Glomerular visceral epithelial cell (primary cell): ENCODE data around the gene GSTT4.
"Not testable (repeated sequence)": the region's sequence is repeated elsewhere in the genome, so short reads cannot be mapped to it uniquely, and the experiment has no call there.

Experiments used
- DNase-seq: peaks from one replicate; pipeline ENCODE4 v3.0.0-alpha.2; 2016; ENCODE audit errors: extremely low spot score

The GSTT4 gene

DNA sequence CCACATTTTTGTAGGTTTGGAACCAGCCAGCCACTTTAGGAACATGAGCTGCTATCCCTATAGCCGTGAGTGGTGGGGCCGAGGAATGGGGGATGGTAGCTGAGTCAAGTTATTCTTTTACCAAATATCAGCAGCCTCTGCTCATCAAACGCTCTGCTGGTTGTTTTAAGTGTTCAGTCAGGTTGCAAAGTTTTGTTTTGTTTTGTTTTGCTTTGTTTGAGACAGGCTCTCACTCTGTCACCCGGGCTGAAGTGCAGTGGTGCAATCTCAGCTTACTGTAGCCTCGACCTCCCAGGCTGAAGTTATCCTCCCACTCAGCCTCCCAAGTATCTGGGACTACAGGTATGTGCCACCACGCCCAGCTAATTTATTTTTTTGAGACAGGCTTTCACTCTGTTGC is 20.2 kb upstream of the GSTT4 start:
- DNase-seq = no peak

DNA sequence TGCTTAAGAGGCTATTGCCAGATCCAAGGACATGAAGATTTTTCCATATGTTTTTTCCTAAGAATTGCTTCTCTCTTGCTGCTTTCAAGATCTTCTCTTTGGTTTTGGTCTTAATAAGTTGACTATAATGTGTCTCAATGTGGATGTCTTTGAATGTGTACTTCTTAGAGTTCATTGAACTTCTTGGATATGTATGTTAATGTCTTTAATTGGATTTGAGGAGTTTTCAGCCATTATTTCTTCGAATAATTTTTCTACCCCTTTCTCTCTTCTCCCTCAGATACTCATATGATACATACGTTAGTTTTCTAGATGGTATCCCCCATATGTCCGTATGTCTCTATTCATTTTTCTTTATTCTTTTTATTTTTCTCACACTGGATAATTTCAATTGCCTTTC is 19.1 kb upstream of the GSTT4 start:
- no peak for DNase-seq

DNA sequence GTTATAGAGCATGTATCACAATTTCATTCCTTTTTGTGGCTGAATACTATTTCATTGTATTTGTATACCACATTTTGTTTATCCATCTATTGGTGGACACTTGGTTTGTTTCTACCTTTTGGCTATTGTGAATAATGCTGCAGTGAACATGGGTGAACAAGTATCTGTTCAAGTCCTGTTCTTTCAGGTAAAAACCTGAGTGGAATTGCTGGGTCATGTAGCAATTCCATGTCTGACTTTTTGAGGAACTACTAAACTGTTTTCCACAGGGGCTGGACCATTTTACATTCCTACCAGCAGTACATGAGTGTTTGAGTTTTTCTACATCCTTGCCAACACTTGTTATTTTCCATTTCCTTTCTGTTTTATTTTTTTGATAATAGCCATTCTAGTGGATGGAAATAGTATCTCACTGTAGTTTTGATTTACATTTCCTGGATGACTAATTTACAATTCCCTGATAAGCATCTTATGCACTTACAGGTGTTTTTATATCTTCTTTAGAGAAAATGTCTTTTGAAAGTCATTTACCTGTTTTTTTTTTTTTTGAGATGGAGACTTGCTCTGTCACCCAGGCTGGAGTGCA is 18.0 kb upstream of the GSTT4 start:
- no peak for DNase-seq

DNA sequence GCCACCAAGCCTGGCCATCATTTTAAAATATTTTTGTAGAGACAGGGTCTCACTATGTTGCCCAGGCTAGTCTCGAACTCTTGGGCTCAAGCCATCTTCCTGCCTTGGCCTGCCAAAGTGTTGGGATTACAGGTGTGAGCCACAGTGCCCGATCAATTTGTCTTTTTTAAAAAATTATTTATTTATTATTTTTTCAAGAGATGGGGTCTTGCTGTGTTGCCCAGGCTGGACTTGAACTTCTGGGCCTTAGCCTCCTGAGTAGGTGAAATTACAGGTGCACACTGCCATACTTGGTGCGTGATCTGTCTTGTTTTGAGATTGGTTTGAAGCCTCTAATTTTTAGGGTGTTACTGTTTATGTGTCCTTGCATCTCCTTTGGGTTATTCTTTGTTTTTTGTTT is 16.1 kb upstream of the GSTT4 start:
- DNase-seq = no peak

DNA sequence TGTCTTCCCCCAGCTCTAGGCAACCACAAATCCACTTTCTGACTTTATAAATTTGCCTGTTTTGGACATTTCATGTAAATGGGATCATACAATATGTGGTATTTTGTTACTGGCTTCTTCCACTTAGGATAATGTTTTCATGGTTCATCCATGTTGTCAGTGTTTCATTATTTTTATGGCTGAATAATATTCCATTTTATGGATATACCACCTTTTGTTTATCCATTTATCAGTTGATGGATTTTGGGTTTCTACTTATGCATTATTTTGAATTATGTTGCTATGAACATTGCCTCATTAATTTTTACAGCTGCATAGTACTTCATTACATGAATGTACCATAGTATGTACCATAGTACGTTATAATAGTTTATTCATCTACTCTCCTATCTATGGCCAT is 10.9 kb upstream of the GSTT4 start:
- no peak for DNase-seq

DNA sequence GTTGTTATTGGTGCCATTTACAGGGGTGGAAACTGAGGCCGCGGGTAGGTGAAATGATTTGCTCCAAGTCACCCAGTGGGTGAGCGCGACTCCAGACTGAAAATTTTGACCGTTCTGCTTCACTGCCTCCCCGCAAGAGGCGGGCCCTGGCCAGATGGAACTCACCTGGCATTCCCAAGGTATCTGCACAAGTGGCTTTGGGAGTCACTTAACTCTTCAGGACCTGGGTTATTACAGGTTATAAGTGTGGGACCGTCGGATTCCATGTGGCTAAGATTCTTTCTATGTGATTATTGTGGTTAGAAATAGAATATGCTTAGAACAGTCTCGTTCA is 6.4 kb upstream of the GSTT4 start:
- no peak for DNase-seq

DNA sequence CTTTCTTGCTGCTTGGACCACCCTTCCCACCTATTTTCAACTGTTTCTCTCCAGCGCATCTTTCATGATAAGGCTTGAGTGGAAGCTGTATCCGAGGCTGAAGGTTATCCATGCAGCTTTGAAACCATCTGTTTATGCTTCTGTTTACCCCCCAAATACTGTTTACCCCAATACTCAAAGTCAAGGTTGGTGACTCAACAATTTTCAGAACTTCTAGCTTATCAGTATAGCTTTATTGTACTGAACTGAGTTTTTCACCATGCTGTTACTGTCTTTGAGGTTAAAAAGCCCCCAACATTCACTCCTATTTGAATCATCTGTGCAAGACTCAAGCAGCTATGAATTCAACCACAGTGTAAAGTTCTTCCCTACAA is 4.8 kb upstream of the GSTT4 start:
- no peak for DNase-seq

DNA sequence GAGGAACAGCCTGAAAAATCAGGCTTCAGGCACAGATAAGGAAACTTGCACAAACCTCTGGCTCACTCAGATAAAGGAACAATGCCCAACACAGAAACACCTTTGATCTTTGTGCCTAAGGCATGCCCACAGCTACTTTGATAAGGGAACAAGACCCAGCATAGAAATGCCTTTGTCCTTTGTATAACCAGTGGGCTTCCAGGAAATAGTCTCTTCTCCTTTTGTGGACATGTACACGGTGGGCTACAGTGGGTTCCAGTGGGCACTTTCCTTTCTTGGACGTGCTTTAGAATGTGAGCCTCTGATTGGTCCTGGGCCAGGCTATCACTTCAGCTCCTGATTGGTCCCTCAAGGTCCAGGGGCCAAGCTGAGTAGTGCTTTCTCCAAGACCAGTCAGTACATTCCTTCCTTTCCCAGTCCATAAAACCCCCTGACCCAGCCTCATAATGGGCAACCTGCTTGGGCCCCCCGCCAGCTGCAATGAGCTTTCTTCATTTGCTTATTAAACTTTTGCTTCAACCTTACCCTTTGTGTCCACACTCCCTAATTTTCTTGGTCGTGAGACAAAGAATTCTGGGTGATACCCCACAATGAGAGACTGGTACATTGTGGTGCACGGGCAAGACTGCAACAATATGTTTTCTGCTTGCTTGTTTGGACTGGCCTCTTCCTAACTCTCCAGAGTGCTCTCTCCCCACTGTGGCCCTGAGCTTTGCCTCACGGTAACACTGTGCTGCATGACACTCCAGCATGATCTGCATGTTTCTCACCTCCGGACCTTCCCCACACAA is 4.2 kb upstream of the GSTT4 start:
- no peak for DNase-seq

DNA sequence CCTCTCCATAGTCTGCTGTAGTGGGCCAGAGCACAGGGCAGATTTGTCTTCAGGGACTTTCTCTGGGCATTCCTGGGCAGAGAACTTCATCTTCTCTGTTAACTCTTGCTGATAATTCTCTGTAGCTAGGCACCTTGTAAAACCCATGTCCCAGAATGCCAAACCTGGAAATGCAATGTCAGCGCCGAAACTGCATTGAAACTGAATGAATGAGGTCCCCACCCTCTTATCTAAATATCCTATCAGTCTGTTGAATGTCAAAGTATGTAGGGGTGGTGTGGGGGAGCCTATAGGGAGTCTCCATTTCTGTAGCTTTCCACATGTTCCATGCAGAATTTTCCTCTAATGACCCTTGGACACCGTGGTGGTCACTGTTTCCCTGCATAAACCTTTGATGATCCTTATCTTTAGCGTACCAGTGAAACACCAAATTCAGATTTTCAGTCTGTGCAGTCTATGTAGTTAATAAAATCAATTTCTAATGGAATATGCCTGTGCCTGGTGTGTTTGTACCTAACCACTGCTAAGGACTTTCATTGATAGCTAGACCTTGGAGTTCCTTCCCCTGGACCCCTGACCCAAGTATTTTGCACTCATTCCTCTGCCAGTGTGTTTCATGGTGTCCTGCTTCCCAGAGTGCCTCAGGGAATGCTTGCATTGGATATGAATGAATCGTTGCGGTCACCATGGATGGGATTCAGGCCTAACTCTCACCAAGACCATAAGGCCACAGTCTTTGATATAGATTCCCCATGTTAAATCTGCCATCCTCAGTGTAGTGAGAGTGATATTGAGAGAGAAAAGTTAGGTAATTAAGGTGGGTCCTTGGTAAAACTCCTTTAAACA is 3.4 kb upstream of the GSTT4 start:
- no peak for DNase-seq

DNA sequence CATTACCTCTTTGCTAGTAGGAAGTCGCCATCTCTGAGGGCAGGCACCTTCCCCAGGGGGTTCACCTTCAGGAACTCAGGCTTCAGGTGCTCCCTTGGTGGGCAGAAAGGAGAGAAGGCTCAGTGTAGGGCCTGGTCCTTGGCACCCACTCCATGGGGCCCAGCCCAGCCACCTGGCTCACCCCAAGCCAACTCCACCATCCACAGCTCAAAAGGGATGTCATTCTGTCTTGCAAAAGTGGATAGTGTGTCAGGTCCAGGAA is 2.7 kb upstream of the GSTT4 start:
- DNase-seq = no peak

DNA sequence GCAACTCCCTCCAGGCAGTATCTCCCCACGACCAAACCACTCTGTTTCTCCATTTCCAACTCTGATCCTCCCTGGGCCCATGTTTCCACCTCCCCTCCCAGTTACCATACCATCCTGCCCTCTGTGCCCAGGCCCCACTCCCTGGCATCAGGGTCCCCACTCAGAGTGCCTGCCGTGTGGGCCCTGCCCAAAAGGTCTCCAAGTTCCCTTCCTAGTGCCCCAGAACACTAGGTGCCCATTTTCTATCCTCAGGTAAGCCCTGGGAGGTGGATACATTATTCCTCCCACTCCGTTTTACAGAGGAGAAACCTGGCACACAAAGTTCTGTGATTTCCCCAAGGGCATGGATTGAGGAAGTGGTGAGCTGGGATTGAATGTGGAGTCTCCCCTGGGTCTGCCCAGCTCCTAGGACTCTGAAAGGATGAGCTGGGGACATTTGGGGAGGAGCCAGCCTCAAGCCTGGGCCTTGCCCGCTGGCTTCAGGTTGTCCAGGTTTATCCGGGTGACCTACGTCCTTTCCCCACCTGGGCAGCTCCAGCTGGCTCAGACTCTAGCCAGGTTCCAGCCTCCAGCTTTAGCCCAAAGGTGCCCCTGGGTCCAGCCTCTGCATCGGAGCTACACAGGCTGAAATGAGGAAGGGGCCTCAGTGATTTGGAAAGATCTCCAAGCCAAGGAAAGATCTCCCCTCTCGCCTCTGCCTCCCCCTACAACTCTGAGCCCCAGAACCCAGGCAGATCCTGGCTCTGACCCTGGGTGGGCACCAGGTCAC is 2.2 kb upstream of the GSTT4 start:
- DNase-seq = no peak

DNA sequence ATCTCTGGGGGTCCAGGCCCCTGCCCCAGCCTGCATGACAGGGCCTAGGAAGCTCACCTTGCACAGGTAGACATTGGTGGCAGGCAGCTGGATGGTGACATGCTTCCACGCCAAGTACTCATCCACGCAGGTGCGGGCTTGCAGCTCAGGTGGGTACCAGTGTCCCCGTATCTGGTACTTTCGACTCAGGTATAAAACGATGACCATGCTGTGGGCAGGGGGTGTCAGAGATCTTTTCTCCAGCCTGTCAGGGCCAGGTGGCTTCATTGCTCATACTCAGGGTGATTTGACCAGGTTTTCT is 1.6 kb upstream of the GSTT4 start:
- DNase-seq = no peak

DNA sequence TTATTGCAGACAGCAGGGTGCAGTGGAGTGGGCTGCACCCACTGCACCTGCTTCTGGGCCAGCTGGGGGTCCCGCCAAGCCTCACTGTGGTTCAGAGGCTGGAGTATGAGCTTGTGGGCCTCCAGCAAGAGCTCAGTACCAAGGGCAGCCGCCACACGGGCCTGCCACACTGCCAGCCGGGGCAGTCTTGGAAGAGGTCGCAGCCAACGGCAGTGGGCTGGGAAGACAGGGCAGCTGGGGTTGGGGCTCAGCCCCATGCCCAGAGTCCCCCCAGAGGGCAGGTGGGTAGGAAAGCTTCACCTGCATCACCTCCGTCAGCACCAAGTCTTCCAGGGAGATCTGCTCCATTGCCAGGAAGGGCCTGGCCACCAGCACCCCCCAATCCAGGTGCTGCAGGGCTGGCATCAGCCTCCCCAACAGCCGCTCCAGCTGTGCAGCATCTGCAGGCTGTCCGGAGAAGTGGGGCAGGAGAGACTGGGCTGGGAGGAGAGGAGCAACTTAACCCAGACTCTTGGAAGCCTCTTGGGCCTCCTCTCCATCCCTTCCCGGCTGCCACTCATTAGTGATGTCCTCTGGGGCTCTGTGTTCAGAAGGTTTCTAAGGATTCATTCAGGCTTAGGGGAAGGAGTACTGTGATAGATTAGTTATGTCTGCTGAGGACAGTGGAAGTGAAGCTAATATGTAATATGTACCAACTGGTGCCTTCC is 1.1 kb upstream of the GSTT4 start:
- DNase-seq = no peak

DNA sequence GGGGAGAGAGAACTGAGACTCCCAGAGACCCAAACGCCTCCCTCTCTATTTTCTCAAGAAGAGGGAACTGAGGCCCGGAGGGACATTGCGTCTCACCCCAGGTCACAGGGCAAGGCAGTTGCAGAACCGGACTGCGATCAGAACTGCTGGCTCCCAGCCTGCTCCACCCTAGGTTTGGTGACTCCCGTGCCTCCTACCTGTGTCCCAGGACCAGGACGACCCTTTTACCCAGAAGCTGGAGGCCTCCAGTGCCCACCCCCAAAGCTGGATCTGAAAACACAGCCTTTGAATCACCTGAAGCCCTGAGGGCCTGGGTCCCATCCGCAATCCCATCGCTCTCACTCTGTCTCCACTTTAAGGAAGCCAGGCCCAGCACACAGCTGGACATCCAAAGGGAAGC is 1.4 kb downstream of the GSTT4 start:
- DNase-seq = no peak

DNA sequence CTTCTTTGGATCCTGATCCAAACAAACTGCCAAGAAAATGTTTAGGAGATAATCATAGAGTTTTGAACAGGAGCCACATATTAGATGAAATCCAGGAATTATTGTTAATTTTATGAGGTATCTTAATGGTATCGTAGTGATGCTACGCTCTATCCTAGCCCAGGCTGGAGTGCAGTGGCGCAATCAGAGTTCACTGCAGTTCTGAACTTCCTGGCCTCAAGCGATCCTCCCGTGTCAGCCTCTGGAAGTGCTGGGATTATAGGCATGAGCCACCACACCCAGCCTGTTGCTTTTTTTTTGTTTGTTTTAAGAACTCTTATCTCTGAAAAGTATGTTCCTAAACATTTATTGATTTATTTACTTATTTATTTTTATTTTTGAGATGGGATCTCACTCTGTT is 2.4 kb downstream of the GSTT4 start:
- no peak for DNase-seq

DNA sequence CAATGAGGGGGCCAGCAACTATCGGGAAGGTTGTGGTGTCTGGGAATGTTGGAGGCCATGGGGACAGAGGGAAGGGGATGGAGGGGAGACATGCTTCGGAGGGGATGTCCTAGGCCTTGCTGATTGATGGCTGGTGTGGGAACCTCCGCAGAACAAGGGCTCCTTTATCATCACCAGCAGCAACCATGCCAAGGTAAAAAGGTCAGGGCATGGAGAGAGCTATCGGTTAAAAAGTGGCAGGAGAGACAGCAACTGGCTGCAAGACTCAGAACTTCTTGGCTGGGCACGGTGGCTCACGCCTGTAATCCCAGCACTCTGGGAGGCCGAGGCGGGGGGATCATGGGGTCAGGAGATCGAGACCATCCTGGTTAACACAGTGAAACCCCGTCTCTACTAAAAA is 3.0 kb downstream of the GSTT4 start:
- no peak for DNase-seq

DNA sequence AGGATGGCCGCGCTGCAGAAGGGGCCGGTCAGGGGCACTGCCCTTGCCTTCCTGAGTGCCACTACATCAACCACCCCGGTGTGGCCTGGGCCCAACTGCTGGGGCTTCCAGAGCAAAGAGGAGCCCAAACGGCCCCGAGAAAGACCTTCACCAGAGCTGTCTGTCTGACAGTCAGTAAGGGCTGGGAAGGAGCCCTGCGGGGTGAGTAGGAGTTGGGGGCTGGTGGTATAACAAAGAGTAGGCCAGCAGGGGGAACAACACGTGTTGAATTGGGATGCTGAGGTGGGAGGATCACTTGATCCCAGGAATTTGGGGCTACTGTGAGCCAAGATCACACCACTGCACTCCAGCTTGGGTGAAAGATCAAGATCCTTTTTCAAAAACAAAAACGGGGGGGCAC is 3.9 kb downstream of the GSTT4 start:
- no peak for DNase-seq

DNA sequence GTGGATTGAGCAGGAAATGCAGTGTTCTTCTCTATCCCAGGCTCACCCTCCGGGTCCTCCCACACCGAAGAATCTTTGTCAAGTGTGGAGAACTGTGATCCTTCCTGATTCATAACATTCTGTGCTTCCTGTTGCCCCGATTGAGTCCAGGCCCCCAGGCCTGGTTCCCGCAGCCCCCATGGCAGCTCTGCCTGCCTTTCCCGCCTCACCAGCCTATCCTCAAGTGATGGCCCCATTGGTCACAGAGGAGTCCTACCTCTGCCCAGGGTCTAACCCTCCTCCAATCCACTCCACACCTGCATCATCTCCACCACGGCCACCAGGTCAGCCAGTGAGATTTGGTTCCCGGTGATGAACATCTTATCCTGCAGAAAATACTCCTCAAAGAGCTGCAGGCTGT is 5.5 kb downstream of the GSTT4 start:
- DNase-seq = not testable (repeated sequence)

DNA sequence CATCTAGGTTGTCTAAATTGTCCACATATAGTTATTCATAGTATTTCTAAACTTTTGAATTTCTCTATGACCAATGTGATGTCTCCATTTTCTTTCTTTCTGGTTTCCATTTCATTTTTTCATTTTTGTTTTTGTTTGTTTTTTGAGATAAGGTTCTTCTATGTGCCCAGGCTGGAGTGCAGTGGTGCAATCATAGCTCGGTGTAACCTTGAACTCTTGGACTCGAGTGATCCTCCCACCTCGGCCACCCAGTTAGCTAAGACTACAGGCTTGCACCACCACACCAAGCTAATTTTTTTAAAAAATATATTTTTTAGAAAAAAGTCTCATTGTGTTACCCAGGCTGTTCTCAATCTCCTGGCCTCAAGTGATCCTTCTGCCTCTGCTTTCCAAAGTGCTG is 8.2 kb downstream of the GSTT4 start:
- DNase-seq = no peak

DNA sequence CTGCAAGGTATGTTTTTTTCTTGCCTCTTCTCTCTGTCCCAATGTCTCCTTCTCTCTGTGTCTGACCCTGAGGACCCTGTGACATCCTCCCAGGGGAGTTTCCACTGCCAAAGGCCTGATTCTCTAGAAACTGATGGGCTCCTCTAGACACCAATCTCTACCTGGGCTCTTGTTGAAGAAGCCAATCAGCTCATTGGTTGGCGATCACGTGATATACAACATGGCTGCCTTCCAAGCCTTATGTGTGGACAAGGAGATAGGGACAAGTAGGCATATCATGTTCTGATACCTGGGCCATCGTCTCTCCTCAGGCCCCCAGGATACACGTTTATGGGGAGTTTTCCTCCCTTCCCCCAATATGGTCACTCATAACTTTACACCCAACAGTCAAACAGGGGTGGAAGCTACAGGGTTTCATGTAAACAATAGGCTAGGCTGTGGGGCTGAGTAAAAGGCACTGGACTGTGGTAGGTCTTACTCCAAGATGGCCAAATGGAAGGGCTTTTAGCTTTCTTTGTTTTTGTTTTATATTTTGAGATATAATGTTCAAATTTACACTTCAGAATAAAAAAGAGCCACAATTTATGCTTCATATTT is 11.6 kb downstream of the GSTT4 start:
- not testable (repeated sequence) for DNase-seq

DNA sequence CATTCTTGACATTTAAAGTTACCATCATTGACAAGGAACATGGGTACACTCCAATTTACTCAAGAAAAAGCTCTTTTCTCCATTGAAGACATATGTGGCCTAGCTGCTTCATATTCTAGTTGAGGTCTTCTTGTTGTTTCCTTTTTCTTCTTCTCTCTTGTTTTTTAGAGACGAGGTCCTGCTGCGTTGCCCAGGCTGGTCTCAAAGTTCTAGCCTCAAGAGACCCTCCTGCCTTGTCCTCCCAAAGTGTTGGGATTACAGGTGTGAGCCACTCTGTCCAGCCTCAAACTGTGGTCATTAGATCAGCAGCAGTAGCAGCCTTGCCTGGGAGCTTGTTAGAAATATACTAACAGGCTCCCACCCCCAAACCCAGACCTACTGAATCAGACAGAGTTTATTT is 12.2 kb downstream of the GSTT4 start:
- DNase-seq = not testable (repeated sequence)
